Fibroblast of lung (primary cell): ENCODE data around the gene DYRK2.

Source experiments
- CTCF ChIP-seq, 2 donors: IDR thresholded peaks in 1 of 2; conservative IDR thresholded peaks in 1 of 2; 1 replicate in 1 of 2; 2 replicates in 1 of 2; pipeline ENCODE4 v1.5.1; 2011 to 2012; ENCODE audit warnings: low read length in 2 of 2, control low read depth in 1 of 2, inconsistent platforms in 1 of 2, low read depth in 1 of 2, mild to moderate bottlenecking in 1 of 2
- EZH2 ChIP-seq: IDR thresholded peaks from 2 replicates; pipeline ENCODE4 v1.5.1; 2012; ENCODE audit warnings: low read length, control low read depth, mild to moderate bottlenecking; ENCODE audit errors: missing control alignments

GRCh38 chr12:67674417-67674816, 25.9 kb downstream of the DYRK2 start:
- no peak for TF ChIP-seq CTCF (conservative IDR thresholded peaks at IDR 0.05 in 1 of 2, IDR thresholded peaks at IDR 0.05 in 1 of 2; ENCODE audit: low read depth in 1 of 2, low read length in 2 of 2)
- no peak for TF ChIP-seq EZH2
